ENCODE data around the gene NT5C2.

- no peak for TF ChIP-seq CTCF (IDR thresholded peaks at IDR 0.05; ENCODE audit: borderline replicate concordance, extremely low read depth, low read length, poor library complexity, severe bottlenecking)
- TF ChIP-seq EZH2 (IDR thresholded peaks at IDR 0.05; ENCODE audit: borderline replicate concordance, low read depth, low read length, severe bottlenecking): no peak
Measured at GRCh38 chr10:103193820-103194529, 903 bp upstream of the NT5C2 start.

Data from DND-41 (cell line).